ENCODE data around the gene B4GALT1. TPM values are rescaled to one million over a fixed set of nuclear protein-coding genes. Genes with fewer than 3 reads are reported as not detected.
A peak's percentile ranks its signal among the peaks of the same experiment; 100 is the strongest.

B4GALT1 gene
- total and polyA plus RNA-seq, 2 experiments from 2014 or later: 63.9 to 78.3 TPM

GRCh38 chr9:33139421-33140228, 27.5 kb downstream of the B4GALT1 start:
- no peak overlapping the region for H2AFZ ChIP-seq
- H4K20me1 ChIP-seq (ENCODE audit: insufficient read depth, poor library complexity, severe bottlenecking): peaks cover 87% of the 10 kb centered on the region
- no peaks in the 10 kb centered on the region for H3K9me2 ChIP-seq (replicated peaks; ENCODE audit: insufficient read depth)
- peak overlapping the region; percentile 72 for H3K27ac ChIP-seq
- TF ChIP-seq EZH2 (IDR thresholded peaks at IDR 0.05; ENCODE audit: borderline replicate concordance) (no peak), EZH2phosphoT487 (IDR thresholded peaks at IDR 0.05; ENCODE audit: low read depth, severe bottlenecking, unreplicated experiment) (no peak)
- TF ChIP-seq, protein P1, sequence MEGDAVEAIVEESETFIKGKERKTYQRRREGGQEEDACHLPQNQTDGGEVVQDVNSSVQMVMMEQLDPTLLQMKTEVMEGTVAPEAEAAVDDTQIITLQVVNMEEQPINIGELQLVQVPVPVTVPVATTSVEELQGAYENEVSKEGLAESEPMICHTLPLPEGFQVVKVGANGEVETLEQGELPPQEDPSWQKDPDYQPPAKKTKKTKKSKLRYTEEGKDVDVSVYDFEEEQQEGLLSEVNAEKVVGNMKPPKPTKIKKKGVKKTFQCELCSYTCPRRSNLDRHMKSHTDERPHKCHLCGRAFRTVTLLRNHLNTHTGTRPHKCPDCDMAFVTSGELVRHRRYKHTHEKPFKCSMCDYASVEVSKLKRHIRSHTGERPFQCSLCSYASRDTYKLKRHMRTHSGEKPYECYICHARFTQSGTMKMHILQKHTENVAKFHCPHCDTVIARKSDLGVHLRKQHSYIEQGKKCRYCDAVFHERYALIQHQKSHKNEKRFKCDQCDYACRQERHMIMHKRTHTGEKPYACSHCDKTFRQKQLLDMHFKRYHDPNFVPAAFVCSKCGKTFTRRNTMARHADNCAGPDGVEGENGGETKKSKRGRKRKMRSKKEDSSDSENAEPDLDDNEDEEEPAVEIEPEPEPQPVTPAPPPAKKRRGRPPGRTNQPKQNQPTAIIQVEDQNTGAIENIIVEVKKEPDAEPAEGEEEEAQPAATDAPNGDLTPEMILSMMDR (IDR thresholded peaks at IDR 0.05; ENCODE audit: poor library complexity): no peak
- 56% methylated on average over 18 of the region's 18 CpGs for WGBS (ENCODE audit: low lambda C conversion rate, missing lambda C conversion rate)
- H3K79me2 ChIP-seq: peaks cover 98% of the 10 kb centered on the region
- H3K27me3 ChIP-seq: no peaks in the 10 kb centered on the region
- H3K36me3 ChIP-seq (replicated peaks; ENCODE audit: insufficient read depth, low read depth): no peaks in the 10 kb centered on the region
- peak overlapping the region; percentile 56 for H3K4me2 ChIP-seq
- peak; percentile 68 for DNase-seq (ENCODE audit: low spot score)
- H3K4me3 ChIP-seq: no peak overlapping the region
- no peaks in the 10 kb centered on the region for H3K9me3 ChIP-seq (ENCODE audit: low read depth)
- H3K4me1 ChIP-seq (ENCODE audit: insufficient read depth): peaks cover 64% of the 10 kb centered on the region

DNA sequence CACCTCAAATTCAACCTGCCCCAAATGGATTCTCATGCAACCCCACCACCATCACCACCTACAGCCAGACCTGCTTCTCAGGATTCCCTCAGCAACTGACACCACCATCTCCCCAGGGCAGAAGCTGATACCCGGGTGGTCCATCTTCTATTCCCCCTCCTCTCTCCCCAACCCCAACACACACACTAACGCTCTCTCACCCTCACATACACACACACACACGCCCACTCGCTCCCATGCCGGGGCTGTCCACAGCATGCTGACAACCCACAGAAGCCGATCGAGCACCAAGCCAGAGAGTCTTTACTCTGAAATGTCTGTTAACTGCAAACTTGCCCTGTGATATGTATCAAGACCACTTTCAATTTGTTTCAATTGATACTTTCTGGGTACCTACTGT, 28.4 kb downstream of the B4GALT1 start:
- H3K9me2 ChIP-seq (replicated peaks; ENCODE audit: insufficient read depth): no peaks in the 10 kb centered on the region
- peaks cover 93% of the 10 kb centered on the region for H4K20me1 ChIP-seq (ENCODE audit: insufficient read depth, poor library complexity, severe bottlenecking)
- no peak overlapping the region for H3K27ac ChIP-seq
- no peaks in the 10 kb centered on the region for H3K27me3 ChIP-seq
- peaks cover 98% of the 10 kb centered on the region for H3K79me2 ChIP-seq
- H3K36me3 ChIP-seq (replicated peaks; ENCODE audit: insufficient read depth, low read depth): no peaks in the 10 kb centered on the region
- H2AFZ ChIP-seq: no peak overlapping the region
- peak overlapping the region; percentile 56 for H3K4me2 ChIP-seq
- TF ChIP-seq EZH2 (IDR thresholded peaks at IDR 0.05; ENCODE audit: borderline replicate concordance) (no peak), EZH2phosphoT487 (IDR thresholded peaks at IDR 0.05; ENCODE audit: low read depth, severe bottlenecking, unreplicated experiment) (no peak)
- TF ChIP-seq, protein P1 (IDR thresholded peaks at IDR 0.05; ENCODE audit: poor library complexity): no peak
- peaks cover 59% of the 10 kb centered on the region for H3K4me1 ChIP-seq (ENCODE audit: insufficient read depth)
- no peak for DNase-seq (ENCODE audit: low spot score)
- no peaks in the 10 kb centered on the region for H3K9me3 ChIP-seq (ENCODE audit: low read depth)
- H3K4me3 ChIP-seq: no peak overlapping the region
- 95% methylated on average over 7 of the region's 7 CpGs for WGBS (ENCODE audit: low lambda C conversion rate, missing lambda C conversion rate)

DNA sequence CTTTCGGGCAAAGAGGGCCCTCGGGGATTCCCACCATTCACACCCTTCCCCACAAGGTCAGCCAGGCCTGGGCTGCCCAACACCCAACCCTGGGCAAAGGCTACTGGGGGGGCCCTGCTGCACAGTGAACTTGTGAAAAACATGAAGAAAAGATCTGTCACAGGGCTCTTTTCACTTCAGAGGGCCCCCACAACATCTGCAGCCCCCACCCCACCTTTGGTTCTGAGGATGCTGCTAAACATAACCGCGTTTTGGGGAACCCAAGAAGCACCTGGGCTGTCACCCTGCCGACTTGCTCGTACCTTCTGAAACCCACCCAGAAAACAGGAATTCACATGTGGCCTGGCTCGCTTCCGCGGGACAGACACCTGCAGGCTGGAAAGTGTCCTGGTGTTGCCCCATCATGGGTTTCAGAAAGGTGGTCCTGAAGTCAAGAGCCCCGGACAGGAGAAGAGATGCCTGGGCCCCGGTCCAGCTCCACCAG, 29.3 kb downstream of the B4GALT1 start:
- Histone ChIP-seq H3K27me3 (no peaks in the 10 kb centered on the region), H3K36me3 (replicated peaks; ENCODE audit: insufficient read depth, low read depth) (no peaks in the 10 kb centered on the region), H3K9me3 (ENCODE audit: low read depth) (no peaks in the 10 kb centered on the region), H3K4me3 (no peak overlapping the region), H3K27ac (no peak overlapping the region), H3K4me1 (ENCODE audit: insufficient read depth) (peaks cover 49% of the 10 kb centered on the region), H2AFZ (no peak overlapping the region), H3K4me2 (no peak overlapping the region), H4K20me1 (ENCODE audit: insufficient read depth, poor library complexity, severe bottlenecking) (peaks cover 84% of the 10 kb centered on the region), H3K9me2 (replicated peaks; ENCODE audit: insufficient read depth) (no peaks in the 10 kb centered on the region), H3K79me2 (peaks cover 98% of the 10 kb centered on the region)
- 93% methylated on average over 11 of the region's 11 CpGs for WGBS (ENCODE audit: low lambda C conversion rate, missing lambda C conversion rate)
- no peak for DNase-seq (ENCODE audit: low spot score)
- TF ChIP-seq EZH2 (IDR thresholded peaks at IDR 0.05; ENCODE audit: borderline replicate concordance) (no peak), EZH2phosphoT487 (IDR thresholded peaks at IDR 0.05; ENCODE audit: low read depth, severe bottlenecking, unreplicated experiment) (no peak)
- TF ChIP-seq, protein P1 (IDR thresholded peaks at IDR 0.05; ENCODE audit: poor library complexity): no peak

Data from hepatocyte (in vitro differentiated cells).